Measurements from ENCODE around the gene ZMIZ1. TPM values are rescaled to one million over a fixed set of nuclear protein-coding genes. Genes with fewer than 3 reads are reported as not detected.

Gene ZMIZ1, protein sequence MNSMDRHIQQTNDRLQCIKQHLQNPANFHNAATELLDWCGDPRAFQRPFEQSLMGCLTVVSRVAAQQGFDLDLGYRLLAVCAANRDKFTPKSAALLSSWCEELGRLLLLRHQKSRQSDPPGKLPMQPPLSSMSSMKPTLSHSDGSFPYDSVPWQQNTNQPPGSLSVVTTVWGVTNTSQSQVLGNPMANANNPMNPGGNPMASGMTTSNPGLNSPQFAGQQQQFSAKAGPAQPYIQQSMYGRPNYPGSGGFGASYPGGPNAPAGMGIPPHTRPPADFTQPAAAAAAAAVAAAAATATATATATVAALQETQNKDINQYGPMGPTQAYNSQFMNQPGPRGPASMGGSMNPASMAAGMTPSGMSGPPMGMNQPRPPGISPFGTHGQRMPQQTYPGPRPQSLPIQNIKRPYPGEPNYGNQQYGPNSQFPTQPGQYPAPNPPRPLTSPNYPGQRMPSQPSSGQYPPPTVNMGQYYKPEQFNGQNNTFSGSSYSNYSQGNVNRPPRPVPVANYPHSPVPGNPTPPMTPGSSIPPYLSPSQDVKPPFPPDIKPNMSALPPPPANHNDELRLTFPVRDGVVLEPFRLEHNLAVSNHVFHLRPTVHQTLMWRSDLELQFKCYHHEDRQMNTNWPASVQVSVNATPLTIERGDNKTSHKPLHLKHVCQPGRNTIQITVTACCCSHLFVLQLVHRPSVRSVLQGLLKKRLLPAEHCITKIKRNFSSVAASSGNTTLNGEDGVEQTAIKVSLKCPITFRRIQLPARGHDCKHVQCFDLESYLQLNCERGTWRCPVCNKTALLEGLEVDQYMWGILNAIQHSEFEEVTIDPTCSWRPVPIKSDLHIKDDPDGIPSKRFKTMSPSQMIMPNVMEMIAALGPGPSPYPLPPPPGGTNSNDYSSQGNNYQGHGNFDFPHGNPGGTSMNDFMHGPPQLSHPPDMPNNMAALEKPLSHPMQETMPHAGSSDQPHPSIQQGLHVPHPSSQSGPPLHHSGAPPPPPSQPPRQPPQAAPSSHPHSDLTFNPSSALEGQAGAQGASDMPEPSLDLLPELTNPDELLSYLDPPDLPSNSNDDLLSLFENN
- 84.7 TPM for total RNA-seq
- long read RNA-seq, partial matches to known transcripts, result 93 of 117 reads
- long read RNA-seq, other reads (novel, unspliced or antisense), result 24 of 117 reads

DNA sequence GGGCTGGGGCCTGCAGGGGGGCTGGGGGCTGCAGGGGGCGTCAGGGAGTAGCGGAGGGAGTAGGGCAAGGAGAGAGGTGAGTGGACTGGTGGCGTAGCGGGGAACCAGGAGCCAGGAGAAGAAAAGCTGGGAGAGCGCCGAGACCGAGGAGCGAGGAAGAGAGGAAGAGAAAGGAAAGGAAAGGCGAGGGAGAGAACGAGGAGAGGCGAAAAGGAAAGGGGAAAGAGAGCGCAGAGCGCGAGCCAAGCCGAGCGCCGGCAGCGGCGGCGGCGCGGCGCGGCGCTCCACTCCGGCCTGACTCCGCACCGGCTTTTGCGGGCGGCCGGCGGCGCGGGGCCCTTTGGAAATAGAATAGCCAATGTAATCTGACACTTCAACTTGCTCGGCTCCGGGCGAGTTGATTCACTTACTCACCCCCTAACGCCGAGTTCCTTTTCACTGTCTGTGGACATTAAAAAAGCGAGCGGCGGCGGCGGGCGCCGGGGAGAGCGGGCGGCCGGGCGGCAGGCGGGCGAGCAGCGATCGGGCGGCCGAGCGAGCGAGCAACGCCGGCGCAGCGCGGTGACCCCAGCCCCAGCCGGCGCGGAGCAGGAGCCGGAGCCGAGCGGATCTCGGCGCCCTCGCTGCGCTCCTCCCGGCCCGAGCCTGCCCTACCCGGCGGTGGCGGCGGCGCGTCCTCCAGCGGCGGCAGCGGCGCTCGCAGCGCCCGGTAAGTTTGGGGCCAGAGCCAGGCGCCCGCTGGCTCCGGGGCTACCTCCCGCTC is at the start of gene ZMIZ1:
TSS of gene ZMIZ1 (plus strand) at position 405 of the 763 bp plus-strand sequence. CDS start 132,667 bp downstream, outside the sequence.
- peak; percentile 93 for DNase-seq
- TF ChIP-seq, protein P1, sequence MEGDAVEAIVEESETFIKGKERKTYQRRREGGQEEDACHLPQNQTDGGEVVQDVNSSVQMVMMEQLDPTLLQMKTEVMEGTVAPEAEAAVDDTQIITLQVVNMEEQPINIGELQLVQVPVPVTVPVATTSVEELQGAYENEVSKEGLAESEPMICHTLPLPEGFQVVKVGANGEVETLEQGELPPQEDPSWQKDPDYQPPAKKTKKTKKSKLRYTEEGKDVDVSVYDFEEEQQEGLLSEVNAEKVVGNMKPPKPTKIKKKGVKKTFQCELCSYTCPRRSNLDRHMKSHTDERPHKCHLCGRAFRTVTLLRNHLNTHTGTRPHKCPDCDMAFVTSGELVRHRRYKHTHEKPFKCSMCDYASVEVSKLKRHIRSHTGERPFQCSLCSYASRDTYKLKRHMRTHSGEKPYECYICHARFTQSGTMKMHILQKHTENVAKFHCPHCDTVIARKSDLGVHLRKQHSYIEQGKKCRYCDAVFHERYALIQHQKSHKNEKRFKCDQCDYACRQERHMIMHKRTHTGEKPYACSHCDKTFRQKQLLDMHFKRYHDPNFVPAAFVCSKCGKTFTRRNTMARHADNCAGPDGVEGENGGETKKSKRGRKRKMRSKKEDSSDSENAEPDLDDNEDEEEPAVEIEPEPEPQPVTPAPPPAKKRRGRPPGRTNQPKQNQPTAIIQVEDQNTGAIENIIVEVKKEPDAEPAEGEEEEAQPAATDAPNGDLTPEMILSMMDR (IDR thresholded peaks at IDR 0.05), result peak; percentile 20
- peaks cover 35% of the 10 kb centered on the region for H3K4me1 ChIP-seq

DNA sequence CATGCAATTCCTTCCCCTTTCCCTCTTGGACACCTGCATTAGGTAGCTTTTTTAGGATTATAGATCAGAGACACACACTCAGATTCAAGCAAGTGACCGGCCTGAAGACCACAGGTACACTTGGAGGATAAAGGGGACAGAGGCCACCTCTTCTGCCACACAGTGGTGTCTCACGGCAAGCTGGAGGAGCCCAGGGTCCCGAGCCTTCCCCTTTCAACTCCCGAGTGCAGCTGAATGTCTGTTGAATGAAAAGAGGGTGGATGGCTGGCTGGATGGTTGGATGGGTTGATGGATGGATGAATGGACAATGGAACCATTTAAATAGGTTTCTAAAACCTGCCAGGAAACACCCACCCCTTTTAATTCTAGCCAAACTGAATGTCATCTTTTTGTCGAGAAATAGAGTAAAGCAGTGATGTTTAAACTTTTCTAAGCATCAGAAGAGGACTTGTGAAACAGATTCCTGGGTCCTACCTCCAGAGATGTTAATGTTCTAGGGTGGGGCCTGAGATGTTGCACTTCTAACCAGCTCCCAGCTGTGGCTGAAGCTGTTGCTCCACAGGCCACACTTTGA is 49.2 kb upstream of the ZMIZ1 start:
- H3K4me1 ChIP-seq, result no peaks in the 10 kb centered on the region
- H3K27ac ChIP-seq, result no peak overlapping the region
- no peaks in the 10 kb centered on the region for H3K9me3 ChIP-seq
- TF ChIP-seq, protein P1 (IDR thresholded peaks at IDR 0.05), result no peak
- no peak for DNase-seq
- no peak overlapping the region for H3K4me3 ChIP-seq
- no peaks in the 10 kb centered on the region for H3K27me3 ChIP-seq
- ATAC-seq, result no peak
- no peaks in the 10 kb centered on the region for H3K36me3 ChIP-seq
- intact Hi-C loops (cut with DNase I), result loop anchor here (5.0 kb wide), 1 partner anchor 717 kb away; no protein-coding TSS in a partner anchor

More for the DNA sequence above, at the start of gene ZMIZ1:
- ATAC-seq, result peak; percentile 62
- Histone ChIP-seq H3K27ac (peak within 1 kb of the TSS; percentile 94), H3K4me3 (peak within 1 kb of the TSS; percentile 87), H3K36me3 (no peaks in the 10 kb centered on the region), H3K27me3 (no peaks in the 10 kb centered on the region), H3K9me3 (no peaks in the 10 kb centered on the region)
- intact Hi-C loops (cut with DNase I), result no loop called here

DNA sequence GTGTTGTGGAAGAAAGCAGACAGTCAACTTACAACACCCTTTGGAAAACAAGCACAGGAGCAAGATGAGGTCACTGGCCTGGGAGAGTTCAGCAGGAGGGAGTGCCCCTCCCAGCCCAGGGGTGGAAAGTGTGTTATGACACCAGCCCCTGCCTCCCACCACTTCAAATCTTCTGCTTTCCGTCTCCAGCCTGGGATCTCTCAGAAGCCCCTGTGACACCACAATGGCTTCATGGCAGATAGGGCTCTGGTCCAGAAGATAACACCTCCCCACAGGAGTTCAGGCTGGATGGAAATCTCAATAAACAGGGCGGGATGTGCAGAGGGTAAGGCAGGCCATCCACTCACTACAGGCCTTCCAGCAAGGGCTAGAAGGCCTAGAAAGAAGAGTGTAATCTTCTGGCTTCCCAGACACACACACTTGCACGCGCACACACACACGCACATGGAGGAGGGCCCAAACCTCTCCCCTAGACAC is 48.7 kb upstream of the ZMIZ1 start:
- intact Hi-C loops (cut with DNase I), result loop anchor here (5.0 kb wide), 1 partner anchor 718 kb away; no protein-coding TSS in a partner anchor
- Histone ChIP-seq H3K4me1 (no peaks in the 10 kb centered on the region), H3K27ac (no peak overlapping the region), H3K9me3 (no peaks in the 10 kb centered on the region), H3K4me3 (no peak overlapping the region), H3K36me3 (no peaks in the 10 kb centered on the region), H3K27me3 (no peaks in the 10 kb centered on the region)
- DNase-seq (peak; percentile 63), ATAC-seq (peak; percentile 56)
- TF ChIP-seq, protein P1 (IDR thresholded peaks at IDR 0.05), result no peak

DNA sequence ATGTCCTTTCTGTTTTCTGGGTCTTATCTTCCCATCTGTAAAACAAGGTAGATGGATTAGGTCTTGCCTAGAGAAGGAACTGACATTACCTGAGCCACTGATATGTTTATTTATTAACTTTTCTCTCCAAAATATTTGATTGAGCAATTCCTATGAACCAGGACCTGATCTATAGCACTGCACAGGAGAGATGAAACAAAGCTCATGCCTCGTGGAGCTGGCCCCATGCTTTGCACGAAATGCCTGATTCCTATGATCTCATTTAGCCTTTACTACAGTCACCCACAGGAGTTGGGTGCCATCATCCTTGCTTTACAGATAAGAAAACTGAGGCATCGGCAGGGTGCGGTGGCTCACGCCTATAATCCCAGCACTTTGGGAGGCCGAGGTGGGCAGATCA is 48.2 kb upstream of the ZMIZ1 start:
- intact Hi-C loops (cut with DNase I), result loop anchor here (5.0 kb wide), 1 partner anchor 718 kb away; no protein-coding TSS in a partner anchor
- ATAC-seq, result no peak
- H3K27ac ChIP-seq, result no peak overlapping the region
- peak; percentile 23 for DNase-seq
- no peaks in the 10 kb centered on the region for H3K9me3 ChIP-seq
- H3K36me3 ChIP-seq, result no peaks in the 10 kb centered on the region
- TF ChIP-seq, protein P1 (IDR thresholded peaks at IDR 0.05), result no peak
- H3K4me1 ChIP-seq, result no peaks in the 10 kb centered on the region
- no peaks in the 10 kb centered on the region for H3K27me3 ChIP-seq
- no peak overlapping the region for H3K4me3 ChIP-seq
